ENCODE data around the gene OLA1.

Gene OLA1

DNA sequence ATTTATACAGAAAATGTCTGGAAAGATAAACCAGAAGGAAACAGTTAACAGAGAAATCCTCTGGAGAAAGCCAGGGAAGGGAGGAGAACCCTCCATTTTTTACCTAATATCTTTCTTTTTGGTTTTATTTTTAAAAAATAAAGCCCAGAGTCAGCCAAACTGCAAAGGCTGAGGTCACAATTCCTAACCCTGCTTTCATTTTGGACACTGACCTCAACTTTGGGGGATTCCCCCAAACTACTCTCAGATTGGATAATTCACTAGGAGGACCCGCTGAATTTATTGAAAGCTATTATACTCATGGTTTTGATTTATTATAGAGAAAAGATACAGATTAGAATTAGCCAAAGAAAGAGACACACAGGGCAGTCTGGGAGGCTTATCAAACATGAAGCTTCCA lies 189.9 kb downstream of the OLA1 start:
- DNase-seq: no peak

DNA sequence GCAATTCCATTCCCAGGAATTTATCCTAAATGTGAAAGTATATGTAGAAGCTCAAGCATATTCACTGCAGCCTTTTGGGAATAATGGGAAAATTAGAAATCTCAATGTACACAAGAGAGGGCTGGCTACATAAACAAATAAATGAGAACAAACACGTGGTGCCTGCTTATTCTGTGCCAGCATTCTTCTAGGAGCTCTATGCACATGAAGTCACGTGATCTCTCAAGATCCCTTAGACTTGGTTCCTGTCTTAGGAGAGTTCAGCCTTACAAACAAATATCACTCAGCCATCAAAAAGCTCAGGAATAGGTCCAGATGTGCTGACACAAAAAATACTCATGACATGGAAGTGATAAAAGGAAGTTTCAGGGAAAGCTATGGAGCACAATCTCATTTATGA lies 190.3 kb downstream of the OLA1 start:
- no peak for DNase-seq

DNA sequence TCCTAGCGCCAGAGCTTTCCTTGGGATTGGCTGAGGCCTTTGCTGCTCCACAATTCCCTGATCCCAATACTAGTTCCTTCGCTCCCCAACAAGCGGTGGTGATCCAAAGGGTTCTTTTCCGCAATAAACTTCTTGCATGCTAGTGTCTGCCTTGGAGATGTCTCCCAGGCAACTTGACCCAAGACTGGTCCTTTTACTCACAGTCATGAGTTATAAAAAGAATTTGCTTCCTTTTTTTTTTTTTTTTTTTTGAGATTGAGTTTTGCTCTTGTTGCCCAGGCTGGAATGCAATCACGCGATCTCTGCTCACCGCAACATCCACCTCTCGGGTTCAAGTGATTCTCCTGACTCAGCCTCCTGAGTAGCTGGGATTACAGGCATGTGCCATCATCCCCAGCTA lies 193.4 kb downstream of the OLA1 start:
- DNase-seq: no peak

DNA sequence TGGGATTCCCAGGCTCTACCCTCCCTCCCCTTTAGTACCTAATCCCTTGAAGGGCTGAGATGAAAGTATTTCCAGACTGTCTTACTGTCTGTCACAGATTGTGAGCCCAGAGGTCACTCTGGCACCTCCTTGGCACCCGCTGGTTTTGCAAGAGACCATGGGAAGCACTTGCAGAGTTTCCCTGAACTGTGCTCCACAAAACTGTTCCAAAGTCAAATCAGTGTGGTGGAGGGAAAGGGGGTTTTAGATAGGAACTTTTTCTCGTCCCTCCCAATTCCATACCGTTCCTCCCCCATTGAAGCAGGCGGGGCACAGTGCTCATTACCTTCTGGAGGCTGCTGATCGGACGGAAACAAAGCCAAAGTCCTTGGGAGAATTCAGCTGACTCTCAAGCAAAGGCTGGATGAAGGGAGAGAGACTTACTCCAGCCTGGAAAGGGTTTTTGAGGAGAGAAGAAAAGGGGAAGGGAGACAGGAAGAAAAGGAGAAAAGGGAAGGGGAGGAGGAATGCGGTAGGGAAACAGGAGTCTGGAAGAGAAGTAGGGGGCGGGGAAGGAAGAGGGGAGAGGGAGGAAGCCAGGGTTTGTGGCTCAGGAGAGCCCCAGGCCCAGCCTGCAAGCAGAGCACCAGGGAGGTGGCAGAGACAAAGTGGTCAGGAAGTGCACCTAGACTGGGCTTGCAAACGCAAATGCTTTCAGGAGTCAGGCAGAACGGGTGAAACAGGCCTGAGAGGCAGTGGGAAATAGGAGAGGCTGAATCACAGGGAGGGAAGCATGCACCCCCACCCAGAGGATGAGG lies 194.8 kb downstream of the OLA1 start:
- no peak for DNase-seq

DNA sequence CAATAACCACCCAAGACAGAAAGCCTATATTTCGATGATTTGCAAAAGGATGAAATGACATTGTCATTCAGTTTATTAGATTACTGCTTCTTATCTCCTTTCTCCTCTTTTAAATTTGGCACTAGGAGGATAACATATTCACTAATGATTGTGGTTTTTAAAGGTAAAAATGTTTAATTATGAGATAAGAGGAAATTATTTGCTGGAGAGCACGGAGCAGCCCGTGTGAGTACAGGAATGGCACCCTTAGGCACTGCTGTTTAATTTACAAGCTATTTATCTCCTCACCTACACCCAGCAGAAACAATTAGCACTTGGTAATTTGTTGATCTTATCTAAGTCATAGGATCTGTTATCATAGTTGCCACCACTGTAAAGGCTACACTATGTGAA lies 195.8 kb downstream of the OLA1 start:
- no peak for DNase-seq

DNA sequence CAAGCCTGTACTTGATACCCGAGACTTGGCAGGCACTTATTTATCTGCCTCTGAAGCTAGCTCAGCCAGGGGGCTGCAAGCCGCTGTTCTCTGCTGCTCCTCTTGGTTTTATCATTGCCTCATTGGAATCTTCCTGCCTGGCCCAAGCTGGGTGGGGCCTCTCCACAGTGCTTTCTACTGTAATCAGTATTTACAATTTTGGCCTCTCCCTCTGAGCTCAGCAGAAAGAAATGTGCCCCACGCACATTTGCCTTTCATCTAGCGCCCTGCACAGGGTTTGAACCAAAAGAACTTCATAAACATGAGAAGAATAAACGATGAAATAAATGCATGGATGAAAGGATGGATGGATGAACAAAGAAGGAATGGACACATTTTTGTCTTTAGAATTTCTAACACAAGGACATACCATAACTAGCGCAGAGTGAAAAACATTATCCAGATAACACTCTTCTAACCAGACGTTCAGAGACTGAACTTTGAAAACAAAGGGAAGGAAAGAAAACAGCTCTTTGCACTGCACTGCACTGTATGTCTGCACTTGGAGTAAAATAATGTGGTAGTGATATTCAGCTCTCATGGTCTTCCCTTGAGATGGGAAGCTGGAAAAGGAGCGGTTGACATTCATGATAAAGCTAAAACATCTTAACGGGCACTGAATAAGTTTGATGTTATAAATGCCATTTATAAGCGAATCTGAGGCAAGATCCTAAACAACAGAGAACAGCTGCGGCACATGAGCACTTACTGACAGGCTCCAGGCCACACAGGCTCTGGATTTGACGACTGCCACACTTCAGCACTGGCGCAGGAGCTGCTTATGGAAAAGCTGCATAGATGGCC lies 196.4 kb downstream of the OLA1 start:
- DNase-seq: no peak

DNA sequence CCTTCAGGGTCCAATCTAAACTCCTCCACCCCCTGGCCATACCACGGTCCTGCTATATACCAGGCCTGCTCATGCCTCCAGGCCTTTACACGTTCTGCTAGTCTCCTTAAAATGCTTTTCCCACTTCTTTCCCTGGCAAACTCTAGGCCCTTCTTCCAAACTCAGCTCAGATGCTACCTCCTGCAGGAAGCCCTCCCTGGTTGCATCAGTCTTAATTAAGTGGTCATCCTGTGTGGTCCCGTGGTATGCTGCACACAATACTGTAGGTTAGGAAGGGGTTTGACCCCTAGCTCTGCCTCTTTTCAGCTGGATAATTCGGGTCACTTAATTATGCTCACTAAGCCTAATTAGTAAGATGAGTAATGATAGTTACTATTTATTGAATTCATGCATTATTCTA lies 197.3 kb downstream of the OLA1 start:
- DNase-seq: no peak

DNA sequence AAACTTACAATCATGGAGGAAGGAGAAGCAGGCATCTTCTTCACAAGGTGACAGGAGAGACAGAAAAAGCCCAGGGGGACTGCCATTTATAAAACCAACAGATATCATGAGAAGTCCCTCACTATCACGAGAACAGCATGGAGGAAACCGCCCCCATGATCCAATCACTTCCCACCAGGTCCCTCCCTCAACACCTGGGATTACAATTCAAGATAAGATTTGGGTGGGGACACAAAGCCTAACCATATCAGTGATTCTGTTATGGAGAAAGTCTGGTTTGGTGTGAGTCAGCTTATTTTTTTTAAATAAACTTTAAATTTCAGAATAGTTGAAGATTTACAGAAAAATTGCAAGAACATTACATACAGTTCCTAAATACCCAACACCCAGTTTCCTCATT lies 198.4 kb downstream of the OLA1 start:
- no peak for DNase-seq

DNA sequence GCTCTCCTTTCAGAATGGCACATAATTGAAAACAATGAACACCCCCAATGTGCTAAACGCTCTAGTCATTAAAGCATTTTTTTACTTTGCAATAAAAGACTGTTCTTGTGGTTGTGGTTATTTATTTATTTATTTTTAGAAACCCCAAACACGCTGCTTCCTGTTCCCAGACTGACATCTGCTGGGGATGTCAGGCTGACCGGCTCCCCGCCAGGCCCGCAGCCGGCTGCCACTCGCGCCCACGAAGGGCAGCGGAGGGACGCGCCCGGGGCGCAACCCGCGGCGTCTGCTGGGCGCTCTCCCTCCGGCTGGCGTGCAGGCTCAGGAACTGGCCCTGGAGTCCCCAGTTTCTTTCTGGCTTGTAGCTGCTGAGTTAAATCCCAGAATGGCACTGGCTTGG lies 200.1 kb downstream of the OLA1 start:
- no peak for DNase-seq

DNA sequence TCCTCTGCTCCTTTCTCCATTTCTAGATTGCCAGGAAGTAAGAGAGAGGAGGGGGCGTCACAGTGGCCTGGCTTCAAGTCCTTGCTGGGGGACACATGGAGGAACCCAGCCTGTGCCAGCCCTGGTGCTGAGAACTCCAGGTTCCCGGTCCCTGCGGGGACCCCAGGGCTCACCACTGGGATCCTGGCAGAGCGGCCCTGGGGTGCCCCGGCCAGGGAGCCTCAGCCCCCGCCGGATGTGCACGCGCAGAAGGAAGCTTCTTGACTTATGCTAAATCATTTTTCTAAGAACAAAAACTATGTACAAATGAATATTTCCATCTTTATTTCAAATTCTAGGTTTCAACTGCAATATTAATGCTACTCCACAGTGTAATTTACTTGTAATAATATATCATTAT lies 200.6 kb downstream of the OLA1 start:
- no peak for DNase-seq

DNA sequence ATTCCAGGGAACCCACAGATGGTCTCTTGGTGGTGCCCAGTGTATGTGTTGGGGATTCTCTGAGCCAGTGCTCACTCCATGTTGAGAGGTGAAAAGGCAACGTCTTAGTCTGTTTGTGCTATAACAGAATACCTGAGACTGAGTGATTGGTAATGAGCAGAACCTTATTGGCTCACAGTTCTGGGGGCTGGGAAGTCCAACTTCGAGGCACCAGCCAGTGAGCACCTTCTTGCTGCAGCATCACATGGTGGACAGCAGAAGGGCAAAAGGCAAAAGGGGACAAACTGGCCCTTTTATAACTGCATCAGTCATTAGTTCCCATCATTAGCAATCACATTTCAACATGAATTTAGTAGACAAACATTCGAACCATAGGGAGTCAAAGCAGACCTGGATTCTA lies 202.2 kb downstream of the OLA1 start:
- DNase-seq: no peak

DNA sequence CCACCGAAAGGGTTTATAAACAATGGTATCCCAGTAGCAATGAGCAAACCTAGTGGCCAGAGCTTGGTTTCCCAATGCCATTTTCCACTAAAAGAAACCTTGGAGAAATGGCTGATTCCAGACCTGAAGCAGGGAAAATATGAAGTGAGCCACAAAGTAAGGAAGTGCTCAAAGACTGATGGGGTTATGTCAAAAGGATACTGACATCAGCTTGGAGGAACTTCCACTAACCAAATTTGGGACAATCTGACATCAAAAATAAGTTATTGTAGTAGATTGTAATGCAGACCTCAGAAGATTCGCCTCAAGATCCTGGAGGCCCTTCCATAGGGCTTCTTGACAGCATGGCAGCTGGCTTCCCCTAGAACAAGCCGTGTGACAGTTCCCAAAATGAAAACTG lies 203.8 kb downstream of the OLA1 start:
- no peak for DNase-seq

DNA sequence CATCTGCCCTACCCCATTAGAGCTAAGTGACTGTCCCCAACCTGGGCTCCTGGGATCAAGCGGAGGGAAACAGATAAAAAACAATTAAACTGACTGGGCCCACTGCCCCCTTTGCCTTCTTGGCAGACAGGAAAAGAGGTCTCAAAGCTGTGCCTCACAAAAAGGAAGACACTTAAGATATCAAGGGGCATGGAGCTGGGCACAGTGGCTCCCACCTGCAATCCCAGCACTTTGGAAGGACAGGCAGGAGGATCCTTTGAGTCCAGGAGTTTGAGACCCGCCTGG lies 208.0 kb downstream of the OLA1 start:
- DNase-seq: no peak

DNA sequence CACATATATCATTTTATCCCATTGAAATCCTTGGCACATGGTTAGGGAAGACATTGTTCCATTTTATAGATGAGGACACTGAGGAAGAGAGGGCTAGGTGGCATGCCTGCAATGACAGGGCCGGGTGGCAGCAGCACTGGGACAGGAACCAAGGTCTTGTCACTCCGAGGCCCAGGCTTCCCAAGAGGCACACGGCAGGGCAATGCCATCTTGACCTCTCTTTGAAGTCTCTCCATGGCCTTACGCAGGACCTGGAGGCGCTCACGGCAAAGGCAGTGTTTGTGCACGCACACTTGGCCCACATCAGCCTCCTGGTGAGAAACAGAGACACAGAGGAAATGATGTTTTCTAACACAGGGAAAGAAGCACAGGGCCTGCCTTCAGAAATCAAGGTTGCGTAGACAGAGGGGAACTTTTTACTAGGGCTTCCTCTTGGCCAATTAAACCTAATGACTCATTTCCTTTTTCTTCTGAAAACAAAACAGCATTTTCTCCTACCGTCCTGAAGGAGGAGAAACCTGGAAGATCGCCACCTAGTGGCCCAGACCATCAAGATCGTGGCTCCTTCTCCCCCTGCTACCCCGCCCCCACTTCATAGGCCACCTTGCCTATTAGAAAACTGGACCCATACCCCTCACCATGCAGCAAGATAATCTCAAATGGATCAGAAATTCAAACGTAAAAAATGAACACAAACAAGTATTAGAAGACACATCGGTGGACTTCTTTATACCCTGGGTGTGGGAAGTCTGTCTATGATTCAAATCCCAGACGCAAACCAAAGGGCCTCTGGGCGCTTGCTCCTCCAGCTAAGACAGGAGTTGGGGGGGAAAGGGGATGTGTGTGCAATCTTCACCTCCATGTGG lies 208.5 kb downstream of the OLA1 start:
- DNase-seq: peak; percentile 1

DNA sequence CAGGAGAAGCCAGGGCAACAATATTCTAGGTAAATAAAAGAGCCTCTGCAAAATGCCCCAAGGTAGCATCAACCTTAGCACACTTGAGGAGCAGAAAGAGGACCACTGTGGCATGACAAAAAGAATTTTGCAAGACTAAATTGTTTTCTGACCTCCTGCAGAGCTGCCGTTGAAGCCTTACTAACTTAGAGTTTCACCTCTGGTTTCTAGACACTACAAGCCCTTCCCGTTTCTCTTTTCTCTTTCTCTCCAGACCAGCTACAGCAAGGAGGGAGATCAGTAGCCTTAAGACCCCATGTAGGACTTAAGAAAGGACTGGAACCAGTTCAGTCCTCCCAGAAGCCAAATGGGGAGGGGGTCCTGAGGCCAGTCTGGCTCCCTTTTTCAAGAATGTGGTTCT lies 209.9 kb downstream of the OLA1 start:
- DNase-seq: no peak

DNA sequence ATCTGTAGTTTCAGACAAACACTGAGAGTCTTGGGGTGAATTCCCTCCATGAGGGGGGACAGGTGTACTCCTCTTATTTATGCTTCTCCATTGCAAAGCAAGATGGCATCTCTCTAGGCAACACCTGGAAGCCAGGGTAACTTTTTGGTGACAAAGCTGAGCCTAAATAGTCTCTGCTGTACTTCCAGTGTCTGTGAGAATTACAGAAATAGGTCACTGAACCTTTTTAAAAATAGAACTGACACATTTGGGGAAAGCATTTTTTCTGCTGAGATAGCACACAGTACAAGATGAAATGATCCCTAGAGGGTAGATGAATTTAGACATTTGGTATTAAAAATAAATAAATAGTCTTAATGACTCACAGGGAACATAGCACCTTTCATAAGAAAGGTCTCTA lies 211.5 kb downstream of the OLA1 start:
- DNase-seq: no peak

DNA sequence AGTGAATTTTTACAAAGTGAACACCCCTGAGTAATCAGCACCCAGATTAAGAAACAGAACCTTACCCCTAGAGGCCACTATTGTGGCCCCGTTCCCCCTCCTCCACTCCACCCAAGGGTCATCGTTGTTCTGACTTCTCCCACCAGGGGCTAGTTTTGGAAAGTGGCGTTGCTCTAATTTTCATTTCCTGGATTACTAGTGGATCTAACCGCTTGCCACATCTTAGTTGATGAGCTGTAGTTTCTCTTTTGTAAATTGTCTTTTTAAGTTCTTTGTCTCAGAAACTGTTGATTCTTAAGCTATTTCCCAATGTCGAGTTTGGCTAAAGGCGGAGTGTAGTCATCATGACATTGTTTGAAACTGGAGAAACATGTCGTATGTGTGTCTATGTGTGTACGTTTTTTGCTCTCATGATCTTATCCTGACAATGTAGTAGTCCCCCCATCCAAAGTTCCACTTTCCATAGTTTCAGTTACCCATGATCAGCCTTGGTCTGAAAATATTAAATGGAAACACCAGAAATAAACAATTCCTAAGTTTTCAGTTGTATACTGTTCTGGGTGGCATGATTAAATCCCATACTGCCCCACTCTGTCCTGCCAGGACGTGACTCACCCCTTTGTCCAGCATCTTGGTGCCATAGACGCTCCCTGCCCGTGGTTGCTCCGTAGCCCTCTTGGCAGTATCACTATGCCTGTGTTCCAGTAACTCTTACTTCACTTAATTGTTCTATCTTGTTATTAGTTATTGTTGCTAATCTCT lies 212.2 kb downstream of the OLA1 start:
- DNase-seq: no peak

DNA sequence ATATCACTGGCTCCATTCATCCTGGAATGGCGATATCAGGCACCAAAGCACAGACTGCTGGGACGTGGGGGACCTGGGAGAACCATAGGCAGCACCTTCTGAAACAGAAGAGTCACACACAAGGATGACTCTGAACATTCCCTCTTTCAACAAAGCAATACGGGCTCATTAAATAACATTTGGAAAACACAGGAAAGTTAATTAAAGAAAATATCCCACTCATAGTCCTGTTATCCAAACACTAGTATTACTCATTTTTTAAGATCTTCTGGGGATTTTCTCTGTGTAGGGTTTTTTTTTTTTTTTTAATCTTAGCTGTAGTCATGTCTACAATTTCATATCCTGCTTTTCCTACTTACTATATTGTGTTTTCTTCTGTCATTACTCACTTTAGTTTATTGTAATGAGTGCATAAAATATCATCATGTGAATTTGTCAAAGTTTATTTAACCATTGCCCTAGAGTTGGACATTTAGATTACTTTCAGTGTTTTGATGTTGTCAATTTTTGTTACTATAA lies 213.2 kb downstream of the OLA1 start:
- no peak for DNase-seq

DNA sequence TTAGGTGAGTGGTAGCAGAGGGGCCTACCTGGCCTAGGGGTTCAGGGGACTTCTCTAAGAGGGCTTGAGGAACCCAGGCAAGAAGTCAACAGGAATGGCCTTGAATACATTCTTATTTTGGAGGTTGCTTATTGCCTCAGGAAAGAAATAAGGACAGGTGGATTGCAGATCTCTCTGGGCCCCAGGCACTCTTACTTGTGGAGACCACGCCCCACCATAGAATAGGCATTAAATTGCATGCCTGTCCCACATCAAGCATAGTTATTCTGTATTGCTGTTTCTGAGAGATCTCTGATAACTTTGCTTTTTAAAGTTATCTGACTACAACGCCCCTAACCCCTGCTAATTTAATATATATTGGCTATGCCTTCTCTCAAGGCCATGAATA lies 215.2 kb downstream of the OLA1 start:
- no peak for DNase-seq

DNA sequence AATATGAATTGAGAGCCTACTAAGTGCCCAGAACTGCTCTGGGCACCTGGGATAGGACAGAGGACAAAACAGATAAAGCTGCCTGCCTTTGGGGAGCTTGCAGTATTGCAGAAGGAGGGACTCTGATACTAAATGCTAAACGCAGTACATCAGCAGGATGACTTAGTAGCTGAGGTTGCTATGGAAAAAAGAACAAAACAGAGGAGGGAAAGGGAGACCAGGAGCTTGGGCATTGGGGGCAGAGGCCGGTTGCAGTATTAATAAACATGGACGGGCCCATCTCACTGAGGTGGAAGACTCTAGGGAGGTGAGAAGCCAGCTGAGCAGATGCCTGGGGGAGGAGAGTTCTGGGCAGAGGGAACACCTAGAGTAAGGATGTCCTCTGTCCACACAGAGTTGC lies 217.1 kb downstream of the OLA1 start:
- no peak for DNase-seq

DNA sequence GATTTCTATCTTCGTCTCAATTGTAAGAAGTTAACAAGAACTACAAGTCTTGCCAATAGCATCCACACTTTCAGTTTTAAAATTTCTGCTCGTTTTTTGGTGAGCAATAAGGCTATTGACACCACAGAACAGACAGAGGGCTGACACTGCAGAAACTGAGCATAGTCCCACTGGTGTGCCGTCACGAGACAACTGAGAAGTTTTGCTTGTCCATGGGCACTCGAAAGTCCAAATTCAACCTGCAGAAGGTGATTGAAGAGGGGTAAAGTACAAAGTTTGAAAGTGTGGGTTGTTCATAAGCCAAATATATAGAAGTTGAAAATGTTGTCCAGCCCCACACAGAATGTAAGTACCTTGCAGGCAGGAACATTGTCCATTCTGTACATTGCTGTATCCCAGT lies 219.4 kb downstream of the OLA1 start:
- DNase-seq: no peak

DNA sequence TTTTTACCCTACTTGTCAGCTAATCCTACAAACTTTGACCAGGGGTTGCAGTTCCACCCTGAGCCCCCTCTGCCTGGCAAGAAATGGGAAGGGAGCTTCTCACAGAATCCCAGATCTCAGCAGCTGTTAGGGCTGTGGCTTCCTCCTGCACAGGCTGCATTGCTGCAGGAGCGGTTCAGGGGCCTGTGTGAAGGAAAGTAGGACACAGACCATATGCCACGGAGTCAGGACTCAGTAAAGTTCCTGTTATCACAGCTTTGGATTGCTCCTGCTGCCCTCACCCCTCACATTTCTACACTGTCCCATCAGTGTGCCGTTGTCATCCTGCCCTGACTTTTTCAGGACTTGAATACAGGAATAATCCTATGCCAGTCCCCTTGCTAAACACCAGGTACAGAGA lies 220.4 kb downstream of the OLA1 start:
- DNase-seq: no peak

Measured in NCI-H187 treated with DMSO at 0.1 percent for 48 hours (cell line).